Choroid plexus epithelial cell (primary cell): ENCODE results near the gene OR52R1.
"Not testable (repeated sequence)": the region's sequence is repeated elsewhere in the genome, so short reads cannot be mapped to it uniquely, and the experiment has no call there.

Source experiments
- DNase-seq: peaks from one replicate; pipeline ENCODE4 v3.0.0-alpha.2; 2010; ENCODE audit warnings: low read depth
- H3K4me3 ChIP-seq: 2 replicates; pipeline ENCODE4 v1.5.1; 2011; ENCODE audit warnings: low read depth, mild to moderate bottlenecking, control low read depth, low read length, moderate library complexity
- TF ChIP-seq, protein P1 (sequence below): conservative IDR thresholded peaks from 2 replicates; pipeline ENCODE4 v1.5.1; 2011; ENCODE audit warnings: low read depth, mild to moderate bottlenecking, control low read depth, inconsistent platforms, low read length, moderate library complexity

OR52R1 gene

DNA sequence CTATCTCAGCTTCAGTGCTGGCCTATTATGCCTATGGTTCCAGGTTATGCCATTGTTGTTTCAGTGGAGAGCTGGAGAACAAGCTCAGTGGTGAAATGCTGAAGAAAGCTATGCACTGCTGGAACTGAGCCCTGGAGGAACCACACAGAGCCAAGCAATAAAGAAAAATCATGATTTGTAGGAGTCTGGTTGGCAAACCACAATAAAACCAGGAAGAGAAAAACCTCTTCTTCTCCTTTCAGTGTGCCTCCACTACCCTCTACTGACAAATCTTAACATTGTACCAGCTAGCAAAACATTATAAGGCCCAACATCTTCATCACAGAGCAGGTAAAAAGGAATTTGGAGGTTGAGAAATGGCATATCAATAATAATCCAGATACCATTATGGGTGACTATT, 22.2 kb upstream of the OR52R1 start:
- peak; percentile 22 for DNase-seq
- TF ChIP-seq, protein P1, sequence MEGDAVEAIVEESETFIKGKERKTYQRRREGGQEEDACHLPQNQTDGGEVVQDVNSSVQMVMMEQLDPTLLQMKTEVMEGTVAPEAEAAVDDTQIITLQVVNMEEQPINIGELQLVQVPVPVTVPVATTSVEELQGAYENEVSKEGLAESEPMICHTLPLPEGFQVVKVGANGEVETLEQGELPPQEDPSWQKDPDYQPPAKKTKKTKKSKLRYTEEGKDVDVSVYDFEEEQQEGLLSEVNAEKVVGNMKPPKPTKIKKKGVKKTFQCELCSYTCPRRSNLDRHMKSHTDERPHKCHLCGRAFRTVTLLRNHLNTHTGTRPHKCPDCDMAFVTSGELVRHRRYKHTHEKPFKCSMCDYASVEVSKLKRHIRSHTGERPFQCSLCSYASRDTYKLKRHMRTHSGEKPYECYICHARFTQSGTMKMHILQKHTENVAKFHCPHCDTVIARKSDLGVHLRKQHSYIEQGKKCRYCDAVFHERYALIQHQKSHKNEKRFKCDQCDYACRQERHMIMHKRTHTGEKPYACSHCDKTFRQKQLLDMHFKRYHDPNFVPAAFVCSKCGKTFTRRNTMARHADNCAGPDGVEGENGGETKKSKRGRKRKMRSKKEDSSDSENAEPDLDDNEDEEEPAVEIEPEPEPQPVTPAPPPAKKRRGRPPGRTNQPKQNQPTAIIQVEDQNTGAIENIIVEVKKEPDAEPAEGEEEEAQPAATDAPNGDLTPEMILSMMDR: no peak
- no peak overlapping the region for H3K4me3 ChIP-seq

DNA sequence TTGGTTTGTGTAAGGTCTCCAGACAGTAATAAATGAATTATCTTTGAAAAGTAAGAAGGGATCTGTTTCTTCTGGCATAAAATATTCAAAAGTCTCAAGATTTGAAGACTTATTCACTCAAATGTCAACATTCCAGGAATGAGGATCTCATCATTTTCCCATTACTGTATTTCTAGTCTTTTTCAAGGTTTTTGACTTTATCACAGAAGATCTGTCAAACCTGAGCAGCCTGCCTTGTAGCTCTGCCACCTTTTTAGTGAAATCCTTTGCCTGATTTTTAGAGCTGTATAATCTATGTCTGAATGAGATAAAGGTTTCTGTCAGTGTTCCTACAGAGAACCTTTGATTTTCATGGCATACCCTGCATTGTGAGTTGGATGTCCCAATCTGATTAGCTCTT, 21.0 kb upstream of the OR52R1 start:
- TF ChIP-seq, protein P1: no peak
- DNase-seq: no peak
- H3K4me3 ChIP-seq: no peak overlapping the region

DNA sequence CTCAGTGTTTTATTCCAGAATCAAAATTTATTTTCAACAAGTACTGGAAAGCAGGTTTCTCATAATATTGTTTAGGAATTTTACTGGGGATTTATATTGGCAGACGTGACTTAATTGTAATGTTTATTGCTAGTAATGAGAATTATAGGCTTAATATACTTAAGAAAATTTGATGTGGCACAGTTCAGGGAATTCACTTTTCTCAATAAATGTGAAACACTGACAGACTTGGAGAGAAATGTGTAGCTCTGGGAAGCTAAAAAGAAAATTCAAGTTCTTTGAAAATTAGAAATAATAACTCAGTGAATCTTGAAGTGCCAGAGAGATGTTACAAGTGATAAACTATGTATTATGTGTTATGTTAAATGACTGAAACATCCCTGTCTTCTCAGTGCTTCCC, 16.8 kb upstream of the OR52R1 start, which contains the start of gene OR51F2:
OR51F2 (plus strand) TSS at position 301 of the 400 bp plus-strand sequence. CDS start 101 bp downstream, outside the sequence.
- H3K4me3 ChIP-seq: no peak within 1 kb of the TSS
- DNase-seq: no peak
- TF ChIP-seq, protein P1: no peak

DNA sequence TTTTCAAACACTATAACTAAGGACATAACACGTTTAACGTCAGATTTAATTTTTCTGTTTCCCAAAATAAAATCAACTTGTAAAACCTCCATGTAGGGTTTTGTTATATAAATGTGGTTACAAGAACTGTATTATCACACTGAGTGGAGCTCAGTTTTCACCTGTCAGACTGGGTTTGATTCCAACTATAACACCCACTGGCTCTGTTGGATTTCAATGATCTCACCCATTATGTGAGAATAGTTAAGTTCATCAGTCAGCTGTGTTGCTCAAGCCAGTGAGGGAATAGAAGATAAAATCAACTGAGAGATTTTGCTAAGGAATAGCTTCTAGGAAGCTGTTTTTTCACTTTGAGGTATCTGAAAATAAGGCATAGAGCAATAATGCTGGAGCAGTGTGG, 5.1 kb upstream of the OR52R1 start:
- TF ChIP-seq, protein P1: no peak
- DNase-seq: no peak

DNA sequence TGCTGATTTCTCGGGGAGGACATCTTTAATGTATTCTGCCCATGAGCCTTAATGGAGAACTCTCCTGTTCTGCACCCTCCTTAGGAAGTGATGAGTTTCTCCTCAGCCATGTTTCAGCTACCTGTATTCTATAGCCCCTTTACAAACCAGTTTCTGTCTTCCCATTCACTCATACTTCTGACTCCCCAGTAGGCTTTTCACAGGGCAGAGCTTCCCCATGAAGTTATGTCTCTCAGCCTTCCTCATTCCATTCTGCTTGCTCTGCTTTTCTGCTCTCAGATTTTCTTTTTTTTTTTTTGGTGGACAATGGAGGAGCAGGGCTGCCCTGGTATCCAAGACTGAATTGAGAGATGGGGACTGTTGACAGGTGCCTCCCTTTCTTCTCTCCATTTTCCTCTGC, 4.3 kb upstream of the OR52R1 start:
- DNase-seq: no peak
- H3K4me3 ChIP-seq: no peak overlapping the region
- TF ChIP-seq, protein P1: no peak

More for the DNA sequence above, 5.1 kb upstream of the OR52R1 start:
- no peak overlapping the region for H3K4me3 ChIP-seq

DNA sequence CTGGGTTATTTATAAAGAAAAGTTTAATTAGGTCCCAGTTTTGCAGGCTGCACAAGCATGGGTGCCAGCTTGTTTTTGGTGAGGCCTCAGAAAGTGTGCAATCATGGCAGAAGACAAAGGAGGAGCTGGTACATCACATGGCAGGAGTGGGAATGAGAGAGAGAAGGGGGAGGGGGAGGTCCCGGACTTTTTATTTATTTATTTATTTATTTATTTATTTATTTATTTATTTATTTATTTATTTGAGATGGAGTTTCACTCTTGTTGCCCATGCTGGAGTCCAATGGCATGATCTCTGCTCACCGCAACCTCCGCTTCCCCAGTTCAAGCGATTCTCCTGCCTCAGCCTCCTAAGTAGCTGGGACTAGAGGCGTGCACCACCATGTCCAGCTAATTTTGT, 2.9 kb downstream of the OR52R1 start:
- H3K4me3 ChIP-seq, DNase-seq: not testable (repeated sequence)

DNA sequence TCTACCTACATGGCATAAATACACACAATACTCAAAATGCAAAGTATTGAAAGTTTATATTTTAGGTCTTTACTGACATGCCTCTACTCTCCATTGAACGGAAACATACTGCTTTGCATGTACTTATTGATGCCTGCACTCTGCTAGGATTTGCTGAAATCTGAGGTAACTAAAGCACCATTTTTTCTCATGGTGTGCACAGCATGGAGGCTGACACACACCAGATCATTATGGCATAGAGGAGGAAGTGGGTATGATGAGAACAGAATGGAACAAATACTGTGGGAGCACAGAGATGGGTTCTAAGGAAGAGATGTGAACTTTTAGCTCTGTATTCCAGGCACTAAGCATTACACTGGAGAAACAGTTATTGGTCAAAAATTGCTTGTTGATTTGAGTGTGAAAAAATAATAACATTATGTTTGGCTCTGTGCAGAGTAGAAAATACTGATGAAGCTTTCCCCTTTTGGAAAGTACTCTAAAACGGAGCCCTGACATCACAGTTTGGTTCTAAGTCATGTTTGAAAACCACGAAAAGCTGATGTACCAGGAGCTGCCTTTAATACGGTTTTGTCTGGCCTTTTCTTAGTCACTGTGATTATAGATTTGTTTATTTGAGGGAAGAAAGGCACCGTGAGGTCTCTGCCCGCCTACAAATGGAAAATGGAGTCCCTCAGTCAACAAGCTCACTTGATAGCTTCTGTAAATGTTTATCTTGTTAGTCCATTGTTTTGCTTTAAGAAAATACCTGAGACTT, 5.6 kb downstream of the OR52R1 start:
- TF ChIP-seq, protein P1: no peak
- no peak overlapping the region for H3K4me3 ChIP-seq
- no peak for DNase-seq
